SJSA1 (cell line): ENCODE results near the gene GHRHR. TPM values are rescaled to one million over a fixed set of nuclear protein-coding genes. Genes with fewer than 3 reads are reported as not detected.

ENCODE experiments used
- DNase-seq, 2 experiments: peaks; one replicate each; pipeline ENCODE4 v3.0.0-alpha.2; 2015 to 2020; ENCODE audit warnings: low spot score in 2 of 2, low read depth in 1 of 2
- H3K27ac ChIP-seq: fragments of 250-450 bp; sonication (Bioruptor Pico); 2 replicates; pipeline ENCODE4 v1.5.1; 2020; ENCODE audit warnings: mild to moderate bottlenecking, moderate library complexity
- H3K27me3 ChIP-seq: fragments of 250-450 bp; sonication (Bioruptor Pico); replicated peaks from 2 replicates; pipeline ENCODE4 v1.5.1; 2020; ENCODE audit warnings: mild to moderate bottlenecking, moderate library complexity
- H3K36me3 ChIP-seq: fragments of 250-450 bp; sonication (Bioruptor Pico); 2 replicates; pipeline ENCODE4 v1.5.1; 2020; ENCODE audit warnings: mild to moderate bottlenecking
- H3K4me1 ChIP-seq: fragments of 250-450 bp; sonication (Bioruptor Pico); replicated peaks from 2 replicates; pipeline ENCODE4 v1.6.1; 2021; ENCODE audit warnings: mild to moderate bottlenecking
- H3K4me3 ChIP-seq: fragments of 250-450 bp; sonication (Bioruptor Pico); 2 replicates; pipeline ENCODE4 v1.5.1; 2020; ENCODE audit warnings: mild to moderate bottlenecking
- H3K9me3 ChIP-seq: fragments of 250-450 bp; sonication (Bioruptor Pico); replicated peaks from 2 replicates; pipeline ENCODE4 v1.5.1; 2020; ENCODE audit warnings: mild to moderate bottlenecking
- total RNA-seq: library from RNA; depleted of rRNA; stranded (reverse); fragments of >200 nt; shearing (Covaris generic); gene quantifications from 2 replicates; pipeline ENCODE4 v1.2.3, GENCODE V29; 2014

GHRHR gene
- total RNA-seq, 1 experiment from 2014 or later: not detected

DNA sequence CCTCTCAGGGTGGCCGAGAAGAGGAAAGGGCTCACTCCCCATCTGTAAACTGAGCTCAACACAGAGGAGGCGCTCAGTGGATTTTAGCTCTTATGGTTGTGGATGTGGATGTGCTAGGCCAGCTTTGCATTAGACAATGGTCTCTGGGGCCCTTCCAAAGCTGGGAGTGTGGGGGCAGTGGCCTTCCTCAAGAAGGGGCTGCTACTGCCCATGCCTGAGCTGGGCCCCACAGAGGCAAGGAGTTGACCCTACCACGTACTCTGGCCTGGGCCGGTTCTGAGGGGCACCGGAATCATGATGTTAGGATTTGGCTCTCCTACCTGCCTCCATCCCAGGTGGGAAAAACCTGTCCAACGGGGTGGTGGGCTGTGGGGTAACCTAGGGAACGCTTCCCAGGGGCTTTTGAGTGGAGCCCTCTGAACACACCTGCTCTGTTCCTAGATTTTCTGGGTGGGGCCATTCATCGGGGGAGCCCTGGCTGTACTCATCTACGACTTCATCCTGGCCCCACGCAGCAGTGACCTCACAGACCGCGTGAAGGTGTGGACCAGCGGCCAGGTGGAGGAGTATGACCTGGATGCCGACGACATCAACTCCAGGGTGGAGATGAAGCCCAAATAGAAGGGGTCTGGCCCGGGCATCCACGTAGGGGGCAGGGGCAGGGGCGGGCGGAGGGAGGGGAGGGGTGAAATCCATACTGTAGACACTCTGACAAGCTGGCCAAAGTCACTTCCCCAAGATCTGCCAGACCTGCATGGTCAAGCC, 40.6 kb upstream of the GHRHR start:
- no peaks in the 10 kb centered on the region for H3K27me3 ChIP-seq
- H3K9me3 ChIP-seq: no peaks in the 10 kb centered on the region
- peaks cover 14% of the 10 kb centered on the region for H3K4me1 ChIP-seq
- peak in 1 of 2 experiments; percentile 32 for DNase-seq
- H3K36me3 ChIP-seq: no peaks in the 10 kb centered on the region
- H3K4me3 ChIP-seq: no peak overlapping the region
- H3K27ac ChIP-seq: no peak overlapping the region

DNA sequence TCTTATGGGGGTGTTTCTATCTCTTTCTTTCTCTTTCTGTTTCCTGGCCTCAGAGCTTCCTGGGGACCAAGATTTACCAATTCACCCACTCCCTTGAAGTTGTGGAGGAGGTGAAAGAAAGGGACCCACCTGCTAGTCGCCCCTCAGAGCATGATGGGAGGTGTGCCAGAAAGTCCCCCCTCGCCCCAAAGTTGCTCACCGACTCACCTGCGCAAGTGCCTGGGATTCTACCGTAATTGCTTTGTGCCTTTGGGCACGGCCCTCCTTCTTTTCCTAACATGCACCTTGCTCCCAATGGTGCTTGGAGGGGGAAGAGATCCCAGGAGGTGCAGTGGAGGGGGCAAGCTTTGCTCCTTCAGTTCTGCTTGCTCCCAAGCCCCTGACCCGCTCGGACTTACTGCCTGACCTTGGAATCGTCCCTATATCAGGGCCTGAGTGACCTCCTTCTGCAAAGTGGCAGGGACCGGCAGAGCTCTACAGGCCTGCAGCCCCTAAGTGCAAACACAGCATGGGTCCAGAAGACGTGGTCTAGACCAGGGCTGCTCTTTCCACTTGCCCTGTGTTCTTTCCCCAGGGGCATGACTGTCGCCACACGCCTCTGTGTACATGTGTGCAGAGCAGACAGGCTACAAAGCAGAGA, 39.9 kb upstream of the GHRHR start:
- Histone ChIP-seq H3K4me1 (peaks cover 14% of the 10 kb centered on the region), H3K27ac (no peak overlapping the region), H3K36me3 (no peaks in the 10 kb centered on the region), H3K27me3 (no peaks in the 10 kb centered on the region), H3K9me3 (no peaks in the 10 kb centered on the region), H3K4me3 (no peak overlapping the region)
- peak in 1 of 2 experiments; percentile 35 for DNase-seq

DNA sequence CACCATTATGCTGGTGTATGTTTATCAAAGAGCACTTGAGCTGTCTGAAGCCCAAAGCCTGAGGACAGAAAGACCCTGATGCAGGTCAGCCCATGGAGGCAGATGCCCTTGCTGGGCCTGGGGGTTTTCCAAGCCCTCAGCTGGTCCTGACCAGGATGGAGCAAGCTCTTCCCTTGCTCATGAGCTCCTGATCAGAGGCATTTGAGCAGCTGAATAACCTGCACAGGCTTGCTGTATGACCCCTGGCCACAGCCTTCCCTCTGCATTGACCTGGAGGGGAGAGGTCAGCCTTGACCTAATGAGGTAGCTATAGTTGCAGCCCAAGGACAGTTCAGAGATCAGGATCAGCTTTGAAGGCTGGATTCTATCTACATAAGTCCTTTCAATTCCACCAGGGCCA, 39.1 kb upstream of the GHRHR start:
- Histone ChIP-seq H3K27me3 (no peaks in the 10 kb centered on the region), H3K4me3 (no peak overlapping the region), H3K9me3 (no peaks in the 10 kb centered on the region), H3K27ac (no peak overlapping the region), H3K36me3 (no peaks in the 10 kb centered on the region), H3K4me1 (peaks cover 14% of the 10 kb centered on the region)
- peak in 1 of 2 experiments; percentile 12 for DNase-seq

DNA sequence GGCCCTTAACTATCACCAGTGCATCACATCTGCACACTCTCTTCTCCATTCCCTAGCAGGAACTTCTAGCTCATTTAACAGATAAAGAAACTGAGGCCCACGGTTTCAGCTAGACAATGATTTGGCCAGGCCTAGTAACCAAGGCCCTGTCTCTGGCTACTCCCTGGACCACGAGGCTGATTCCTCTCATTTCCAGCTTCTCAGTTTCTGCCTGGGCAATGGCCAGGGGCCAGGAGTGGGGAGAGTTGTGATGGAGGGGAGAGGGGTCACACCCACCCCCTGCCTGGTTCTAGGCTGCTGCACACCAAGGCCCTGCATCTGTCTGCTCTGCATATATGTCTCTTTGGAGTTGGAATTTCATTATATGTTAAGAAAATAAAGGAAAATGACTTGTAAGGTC, 38.6 kb upstream of the GHRHR start:
- no peaks in the 10 kb centered on the region for H3K36me3 ChIP-seq
- H3K27ac ChIP-seq: no peak overlapping the region
- H3K4me1 ChIP-seq: peaks cover 14% of the 10 kb centered on the region
- no peaks in the 10 kb centered on the region for H3K9me3 ChIP-seq
- H3K27me3 ChIP-seq: no peaks in the 10 kb centered on the region
- DNase-seq: peak in 1 of 2 experiments; percentile 23
- H3K4me3 ChIP-seq: no peak overlapping the region

DNA sequence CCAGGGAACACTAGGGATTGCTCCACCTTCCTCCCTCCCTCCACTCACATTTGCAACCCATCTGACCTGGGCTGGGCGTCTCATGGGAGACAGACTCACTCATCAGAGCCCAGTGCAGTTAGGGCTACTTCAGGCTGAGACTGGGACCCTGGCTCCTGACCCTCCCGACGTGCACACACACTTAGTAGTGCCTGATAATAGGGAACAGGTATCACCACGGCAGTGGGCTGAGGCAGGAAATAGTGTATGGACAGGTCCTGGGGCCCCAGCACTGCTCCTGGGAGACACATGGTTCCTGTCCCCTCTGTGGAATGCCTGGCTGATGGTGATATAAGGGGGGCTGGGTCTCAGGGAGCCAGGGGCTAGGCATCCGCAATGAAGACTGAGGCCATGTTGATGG, 37.8 kb upstream of the GHRHR start:
- Histone ChIP-seq H3K27me3 (no peaks in the 10 kb centered on the region), H3K27ac (no peak overlapping the region), H3K36me3 (no peaks in the 10 kb centered on the region), H3K4me1 (peaks cover 9% of the 10 kb centered on the region), H3K9me3 (no peaks in the 10 kb centered on the region), H3K4me3 (no peak overlapping the region)
- peak in 1 of 2 experiments; percentile 28 for DNase-seq

DNA sequence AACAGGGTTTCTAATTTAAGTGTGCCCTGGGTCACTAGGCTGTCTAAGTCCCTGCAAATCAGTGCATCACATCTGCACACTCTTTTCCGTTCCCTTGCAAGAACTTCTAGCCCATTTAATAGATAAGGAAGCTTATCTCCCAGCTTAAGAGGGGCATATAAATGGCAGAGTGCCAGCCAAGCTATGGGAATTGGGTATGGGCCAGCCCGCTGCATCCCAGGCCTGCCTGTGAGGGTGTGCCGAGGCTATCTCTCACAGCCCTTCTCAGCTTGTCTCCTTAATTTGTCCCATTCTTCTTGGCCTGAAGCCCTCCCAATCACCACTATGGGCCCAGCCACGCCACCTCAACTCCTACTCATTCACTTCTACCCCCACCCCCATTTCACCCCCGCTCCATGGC, 37.4 kb upstream of the GHRHR start:
- Histone ChIP-seq H3K36me3 (no peaks in the 10 kb centered on the region), H3K4me1 (peaks cover 5% of the 10 kb centered on the region), H3K9me3 (no peaks in the 10 kb centered on the region), H3K27me3 (no peaks in the 10 kb centered on the region), H3K4me3 (no peak overlapping the region), H3K27ac (no peak overlapping the region)
- DNase-seq: peak in 1 of 2 experiments; percentile 35

DNA sequence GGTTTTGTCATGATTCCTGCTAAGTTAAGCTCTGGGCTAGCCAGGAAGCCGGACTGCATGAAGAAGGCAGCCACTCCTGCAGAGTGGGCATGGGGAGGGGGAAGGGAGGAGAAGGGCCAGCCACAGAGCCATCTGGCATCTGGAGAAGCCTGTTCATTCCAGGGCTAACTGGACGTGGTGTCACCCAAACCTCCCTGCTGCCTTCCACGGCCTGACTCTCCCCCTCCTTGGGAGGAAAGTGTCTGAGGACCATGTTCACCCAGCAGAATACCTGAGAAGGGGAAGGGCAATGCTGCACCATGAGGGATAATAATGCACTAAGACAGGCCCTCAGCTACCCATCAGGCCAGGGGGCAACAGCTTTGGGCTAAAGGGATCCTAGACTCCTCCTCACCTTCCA, 36.7 kb upstream of the GHRHR start:
- H3K27ac ChIP-seq: no peak overlapping the region
- DNase-seq: peak in 1 of 2 experiments; percentile 30
- no peak overlapping the region for H3K4me3 ChIP-seq
- no peaks in the 10 kb centered on the region for H3K9me3 ChIP-seq
- no peaks in the 10 kb centered on the region for H3K36me3 ChIP-seq
- H3K27me3 ChIP-seq: no peaks in the 10 kb centered on the region
- no peaks in the 10 kb centered on the region for H3K4me1 ChIP-seq

DNA sequence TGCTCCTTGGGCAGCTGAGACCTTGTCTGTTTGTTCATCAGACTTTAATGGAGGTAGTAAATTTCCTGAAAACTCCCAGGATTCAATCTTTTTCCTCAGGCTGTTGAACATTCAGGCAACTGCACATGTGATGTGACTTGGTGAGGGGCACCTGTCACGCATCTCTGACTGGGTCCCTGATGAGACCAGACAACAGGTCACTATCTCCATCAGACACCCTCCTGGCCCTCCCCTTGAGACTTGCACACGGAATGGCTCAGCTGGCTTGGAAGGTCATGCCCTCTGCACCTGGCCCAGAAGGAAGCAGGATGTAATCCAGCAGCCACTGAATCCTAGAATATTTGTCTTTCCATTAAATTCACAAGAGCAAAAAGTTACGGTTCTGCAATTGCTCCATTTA, 36.2 kb upstream of the GHRHR start:
- DNase-seq: no peak
- Histone ChIP-seq H3K4me3 (no peak overlapping the region), H3K27ac (no peak overlapping the region), H3K36me3 (no peaks in the 10 kb centered on the region), H3K27me3 (no peaks in the 10 kb centered on the region), H3K4me1 (no peaks in the 10 kb centered on the region), H3K9me3 (no peaks in the 10 kb centered on the region)

DNA sequence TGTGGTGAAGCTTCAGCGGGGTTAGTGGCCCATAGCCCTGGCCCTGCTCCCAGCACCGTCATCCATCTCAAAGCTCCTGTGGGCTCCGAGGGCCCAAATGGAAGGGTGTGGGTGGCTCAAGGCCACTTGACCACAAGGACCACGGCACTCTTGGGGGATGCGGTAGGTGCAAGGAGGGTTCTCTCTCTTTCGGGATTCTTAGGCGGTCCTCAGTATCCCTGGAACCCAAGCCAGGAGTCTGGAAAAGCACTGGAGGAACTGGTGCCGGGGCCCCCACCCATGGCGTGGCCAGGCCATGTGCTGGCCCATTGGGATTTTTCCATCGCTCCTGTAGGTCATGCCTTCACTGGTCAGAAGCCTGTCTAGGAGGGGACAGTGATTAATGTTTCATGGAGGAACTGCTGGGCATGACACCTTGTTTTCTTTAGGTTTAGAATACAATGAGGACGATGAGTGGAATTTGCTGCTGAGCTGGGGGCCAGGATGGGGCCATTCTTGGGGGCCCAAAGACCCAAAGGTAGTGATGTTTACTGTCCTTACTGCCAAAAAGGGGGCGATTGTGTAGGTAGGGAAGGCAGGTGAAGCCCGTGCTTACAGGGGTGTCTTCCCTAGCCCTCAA, 35.4 kb upstream of the GHRHR start:
- H3K4me3 ChIP-seq: no peak overlapping the region
- no peaks in the 10 kb centered on the region for H3K36me3 ChIP-seq

DNA sequence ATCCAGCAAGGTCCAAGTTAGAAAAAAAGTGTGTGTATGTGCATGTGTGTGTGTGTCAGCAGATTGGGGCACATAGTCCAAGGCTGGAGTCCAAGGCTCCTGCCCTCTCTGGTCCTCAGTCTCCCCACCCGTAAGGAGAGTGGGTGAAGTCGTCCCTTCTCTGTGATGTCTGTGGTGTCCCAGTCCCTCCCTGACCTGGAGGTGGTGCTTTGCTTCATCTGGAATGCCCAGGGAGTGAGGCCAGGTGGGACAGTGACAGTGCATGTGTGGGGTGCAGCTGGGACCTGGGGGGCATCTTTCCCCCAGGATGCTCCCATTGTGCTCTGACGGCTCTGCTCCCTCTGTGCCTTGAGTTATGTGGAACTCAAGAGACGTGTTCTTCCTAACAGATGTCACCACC, 34.1 kb upstream of the GHRHR start:
- Histone ChIP-seq H3K9me3 (no peaks in the 10 kb centered on the region), H3K4me1 (no peaks in the 10 kb centered on the region), H3K27ac (no peak overlapping the region), H3K27me3 (no peaks in the 10 kb centered on the region), H3K36me3 (no peaks in the 10 kb centered on the region), H3K4me3 (no peak overlapping the region)
- peak in 1 of 2 experiments; percentile 22 for DNase-seq

More for the DNA sequence above, 35.4 kb upstream of the GHRHR start:
- no peak overlapping the region for H3K27ac ChIP-seq
- DNase-seq: no peak
- H3K9me3 ChIP-seq: no peaks in the 10 kb centered on the region
- no peaks in the 10 kb centered on the region for H3K27me3 ChIP-seq
- H3K4me1 ChIP-seq: no peaks in the 10 kb centered on the region

DNA sequence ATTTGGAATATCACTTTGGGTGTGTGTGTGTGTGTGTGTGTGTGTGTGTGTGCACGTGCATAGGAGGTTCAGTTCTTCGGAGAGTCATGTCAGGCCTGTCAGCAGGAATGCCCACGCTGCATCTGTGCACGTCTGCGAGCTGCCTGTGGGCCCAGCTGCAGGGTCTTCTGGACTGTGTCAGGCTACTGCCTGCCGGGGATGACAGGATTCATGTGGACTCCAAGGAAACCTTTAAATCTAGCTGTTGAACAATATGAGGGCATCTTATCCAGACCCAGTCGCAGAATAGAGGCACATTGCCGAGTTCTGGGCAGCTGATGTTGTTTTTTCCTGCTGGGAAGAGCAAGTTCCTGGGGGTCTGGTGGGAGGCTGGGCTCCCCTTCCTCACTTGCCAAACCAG, 33.1 kb upstream of the GHRHR start:
- H3K36me3 ChIP-seq: no peaks in the 10 kb centered on the region
- H3K27me3 ChIP-seq: no peaks in the 10 kb centered on the region
- H3K4me3 ChIP-seq: no peak overlapping the region
- H3K9me3 ChIP-seq: no peaks in the 10 kb centered on the region
- no peaks in the 10 kb centered on the region for H3K4me1 ChIP-seq
- H3K27ac ChIP-seq: no peak overlapping the region
- DNase-seq: no peak

DNA sequence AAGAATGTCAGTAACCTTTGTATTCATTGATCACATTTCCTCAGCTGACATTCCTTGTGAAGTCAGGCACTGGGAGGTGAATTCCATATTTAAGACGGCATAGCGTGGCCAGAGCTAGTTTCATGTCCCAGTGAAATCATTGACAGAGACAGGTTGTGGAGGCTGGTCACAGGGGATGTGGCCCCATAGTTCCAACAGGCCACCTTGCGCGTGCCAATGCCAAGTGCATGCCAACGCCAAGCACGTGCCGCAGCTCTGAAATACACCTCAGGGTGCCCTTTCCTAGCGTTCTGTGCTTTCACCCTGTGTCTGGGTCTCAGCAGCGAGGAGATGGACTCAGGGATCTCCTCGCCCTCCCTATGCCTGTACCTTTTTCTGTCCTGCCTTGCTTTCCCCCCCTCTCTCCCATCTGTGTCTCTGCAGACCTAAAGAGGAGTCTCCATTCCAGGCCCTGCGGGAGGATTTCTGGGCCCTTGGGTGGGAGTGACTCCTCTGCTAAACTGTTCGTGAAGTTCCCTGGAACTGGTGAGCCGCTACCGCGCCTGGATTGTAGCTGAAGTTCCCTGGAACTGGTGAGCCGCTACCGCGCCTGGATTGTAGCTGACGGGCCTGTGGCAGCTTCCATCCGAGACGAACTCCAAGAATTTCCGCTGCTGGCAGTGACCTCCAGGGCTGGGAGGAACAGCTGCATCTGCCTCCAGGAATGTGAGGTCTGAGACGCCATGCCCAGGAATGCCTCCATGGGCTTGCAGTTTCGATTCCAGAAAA, 32.4 kb upstream of the GHRHR start:
- peak in 1 of 2 experiments; percentile 22 for DNase-seq
- Histone ChIP-seq H3K9me3 (no peaks in the 10 kb centered on the region), H3K4me3 (no peak overlapping the region), H3K4me1 (no peaks in the 10 kb centered on the region), H3K27ac (no peak overlapping the region), H3K36me3 (no peaks in the 10 kb centered on the region), H3K27me3 (no peaks in the 10 kb centered on the region)

DNA sequence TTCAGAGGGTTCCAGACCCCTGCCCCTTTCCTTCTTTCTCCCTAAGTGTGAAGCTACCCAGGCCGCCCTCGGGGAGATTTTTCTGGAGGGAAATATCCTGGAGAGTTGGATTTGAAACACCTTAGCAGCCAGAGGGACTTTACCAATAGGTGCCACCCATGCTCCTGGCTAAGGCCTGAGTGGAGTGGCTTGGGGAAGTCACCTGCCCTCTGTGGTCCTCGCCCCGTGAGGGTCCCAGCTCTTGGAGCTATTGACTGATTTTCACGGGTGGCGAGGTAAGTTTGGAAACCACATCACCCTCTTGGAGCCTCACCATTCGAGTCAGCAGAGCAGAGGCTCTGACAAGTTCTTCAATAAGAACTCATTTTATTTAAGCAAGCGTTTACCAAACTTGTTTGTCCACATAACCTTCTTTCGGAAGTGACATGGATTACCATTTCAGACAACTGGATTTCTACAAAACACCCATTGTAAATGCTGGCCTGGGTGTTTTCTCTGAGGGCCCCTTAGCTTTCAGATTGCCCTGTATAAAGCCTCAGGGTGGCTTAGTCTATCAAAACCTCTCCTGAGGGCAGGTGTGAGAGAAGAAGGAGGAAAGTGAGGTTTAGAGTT, 31.7 kb upstream of the GHRHR start:
- H3K27ac ChIP-seq: no peak overlapping the region
- H3K4me3 ChIP-seq: no peak overlapping the region
- H3K36me3 ChIP-seq: no peaks in the 10 kb centered on the region
- H3K9me3 ChIP-seq: no peaks in the 10 kb centered on the region
- peak in 1 of 2 experiments; percentile 27 for DNase-seq
- H3K27me3 ChIP-seq: no peaks in the 10 kb centered on the region
- H3K4me1 ChIP-seq: no peaks in the 10 kb centered on the region
